Upper lobe of left lung (tissue), 4 donors: ENCODE measurements around the gene SH3BP5.

Experiments
- CTCF ChIP-seq, 6 experiments: fragments of 450-650 bp in 4 of 6; fragments of 200-600 bp in 2 of 6; sonication (generic) in 2 of 6; IDR thresholded peaks; one replicate each; pipeline ENCODE4 v1.5.1; 2016 to 2019; ENCODE audit warnings: antibody characterized with exemption in 6 of 6
- POLR2AphosphoS5 ChIP-seq, 2 donors: sonication (generic); formaldehyde crosslinking; IDR thresholded peaks; one replicate each; pipeline ENCODE4 v1.5.1; 2017; ENCODE audit warnings: antibody characterized with exemption in 2 of 2

- TF ChIP-seq CTCF (IDR thresholded peaks at IDR 0.05) = no peak
- TF ChIP-seq POLR2AphosphoS5 (IDR thresholded peaks at IDR 0.05) = no peak
These were observed 14.8 kb upstream of the SH3BP5 start for GRCh38 chr3:15347063-15347736.
